Fibroblast of lung (primary cell): Measurements from ENCODE around the gene SYNJ2. TPM values are rescaled to one million over a fixed set of nuclear protein-coding genes. Genes with fewer than 3 reads are reported as not detected.
A peak's percentile ranks its signal among the peaks of the same experiment; 100 is the strongest.

Source experiments
- DNase-seq, 2 donors: peaks; one replicate each; pipeline versions ENCODE4 v3.0.0 to v3.0.0-alpha.2; 2010; ENCODE audit warnings: low read depth in 2 of 2
- H2AFZ ChIP-seq: 2 replicates; pipeline ENCODE4 v1.5.1; 2012; ENCODE audit warnings: low read length, control low read depth, inconsistent platforms
- H3K27ac ChIP-seq: 2 replicates; pipeline ENCODE4 v1.5.1; 2011; ENCODE audit warnings: low read length, control low read depth; ENCODE audit not compliant: insufficient read depth
- H3K27me3 ChIP-seq: 2 replicates; pipeline ENCODE4 v1.5.1; 2011; ENCODE audit warnings: mild to moderate bottlenecking, low read length; ENCODE audit not compliant: control insufficient read depth, insufficient read depth
- H3K36me3 ChIP-seq: 2 replicates; pipeline ENCODE4 v1.5.1; 2011; ENCODE audit warnings: low read length; ENCODE audit not compliant: control insufficient read depth, insufficient read depth
- H3K4me1 ChIP-seq: 2 replicates; pipeline ENCODE4 v1.5.1; 2011; ENCODE audit warnings: low read length; ENCODE audit not compliant: control insufficient read depth, insufficient read depth; ENCODE audit errors: extremely low read depth
- H3K4me2 ChIP-seq: 2 replicates; pipeline ENCODE4 v1.5.1; 2011; ENCODE audit warnings: low read length, control low read depth; ENCODE audit not compliant: insufficient read depth; ENCODE audit errors: extremely low read depth
- H3K4me3 ChIP-seq, 4 experiments: fragments of 200-600 bp in 1 of 4; sonication (generic) in 1 of 4; replicated peaks in 1 of 4; 2 replicates each; pipeline ENCODE4 v1.5.1; 2011 to 2016; ENCODE audit warnings: low read length in 4 of 4, low read depth in 3 of 4, mild to moderate bottlenecking in 3 of 4, control low read depth in 2 of 4, inconsistent platforms in 1 of 4, mixed read lengths in 1 of 4; ENCODE audit not compliant: insufficient read depth in 1 of 4; ENCODE audit errors: control extremely low read depth in 1 of 4
- H3K79me2 ChIP-seq: 2 replicates; pipeline ENCODE4 v1.5.1; 2012; ENCODE audit warnings: mild to moderate bottlenecking, low read length, inconsistent platforms; ENCODE audit not compliant: control insufficient read depth, insufficient read depth
- H3K9ac ChIP-seq: 2 replicates; pipeline ENCODE4 v1.5.1; 2011; ENCODE audit warnings: mild to moderate bottlenecking, low read length, control low read depth; ENCODE audit not compliant: insufficient read depth
- H3K9me3 ChIP-seq: 2 replicates; pipeline ENCODE4 v1.5.1; 2012; ENCODE audit warnings: low read depth, low read length; ENCODE audit not compliant: control insufficient read depth, insufficient read depth
- H4K20me1 ChIP-seq: 2 replicates; pipeline ENCODE4 v1.5.1; 2011; ENCODE audit warnings: low read length; ENCODE audit not compliant: control insufficient read depth, insufficient read depth; ENCODE audit errors: extremely low read depth
- EZH2 ChIP-seq: IDR thresholded peaks from 2 replicates; pipeline ENCODE4 v1.5.1; 2012; ENCODE audit warnings: low read length, control low read depth, mild to moderate bottlenecking; ENCODE audit errors: missing control alignments
- polyA minus RNA-seq: library from RNA; depleted of rRNA, polyadenylated mRNA; stranded (reverse); fragments of >200 nt; gene quantifications from 2 replicates; pipeline ENCODE4 v1.2.3, GENCODE V29; 2011; ENCODE audit warnings: low replicate concordance
- polyA plus RNA-seq, 2 donors: library from polyadenylated mRNA; depleted of rRNA in 1 of 2; stranded (reverse) in 1 of 2; unstranded in 1 of 2; fragments of >200 nt; gene quantifications; 2 replicates each; pipeline ENCODE4 v1.2.1, GENCODE V29; 2011 to 2012; ENCODE audit warnings: missing spikeins in 1 of 2
- total RNA-seq: library from RNA; depleted of rRNA; stranded (reverse); fragments of >200 nt; gene quantifications from 2 replicates; pipeline ENCODE4 v1.2.1, GENCODE V29; 2014
- TF ChIP-seq, protein P1 (sequence below), 2 donors: IDR thresholded peaks in 1 of 2; conservative IDR thresholded peaks in 1 of 2; 1 replicate in 1 of 2; 2 replicates in 1 of 2; pipeline ENCODE4 v1.5.1; 2011 to 2012; ENCODE audit warnings: low read length in 2 of 2, control low read depth in 1 of 2, inconsistent platforms in 1 of 2, low read depth in 1 of 2, mild to moderate bottlenecking in 1 of 2

Gene SYNJ2
- total RNA-seq (43.4 and 57.3 TPM in 2 replicates), polyA plus RNA-seq (23.5 and 41.3 TPM in 2 replicates), polyA minus RNA-seq (51.7 and 102 TPM in 2 replicates)
- polyA plus RNA-seq (2012) = 18.1 and 31.8 TPM in 2 replicates

GRCh38 chr6:157981395-157982101, at the start of gene SYNJ2:
SYNJ2 (plus strand) TSS chr6:157981863; CDS start chr6:157981962, 99 bp downstream.
- Histone ChIP-seq H3K9ac (peak within 1 kb of the TSS; percentile 96), H3K4me1 (peaks cover 13% of the 10 kb centered on the region), H2AFZ (peak within 1 kb of the TSS; percentile 19), H4K20me1 (no peaks in the 10 kb centered on the region), H3K4me3 (peak within 1 kb of the TSS; percentile 90 to 98 (median 92)), H3K36me3 (no peaks in the 10 kb centered on the region), H3K9me3 (no peaks in the 10 kb centered on the region), H3K79me2 (peaks cover 45% of the 10 kb centered on the region), H3K27ac (peak within 1 kb of the TSS; percentile 81), H3K4me2 (peak within 1 kb of the TSS; percentile 87), H3K27me3 (no peaks in the 10 kb centered on the region)
- peak; percentile 63 to 85 for DNase-seq
- TF ChIP-seq, protein P1, sequence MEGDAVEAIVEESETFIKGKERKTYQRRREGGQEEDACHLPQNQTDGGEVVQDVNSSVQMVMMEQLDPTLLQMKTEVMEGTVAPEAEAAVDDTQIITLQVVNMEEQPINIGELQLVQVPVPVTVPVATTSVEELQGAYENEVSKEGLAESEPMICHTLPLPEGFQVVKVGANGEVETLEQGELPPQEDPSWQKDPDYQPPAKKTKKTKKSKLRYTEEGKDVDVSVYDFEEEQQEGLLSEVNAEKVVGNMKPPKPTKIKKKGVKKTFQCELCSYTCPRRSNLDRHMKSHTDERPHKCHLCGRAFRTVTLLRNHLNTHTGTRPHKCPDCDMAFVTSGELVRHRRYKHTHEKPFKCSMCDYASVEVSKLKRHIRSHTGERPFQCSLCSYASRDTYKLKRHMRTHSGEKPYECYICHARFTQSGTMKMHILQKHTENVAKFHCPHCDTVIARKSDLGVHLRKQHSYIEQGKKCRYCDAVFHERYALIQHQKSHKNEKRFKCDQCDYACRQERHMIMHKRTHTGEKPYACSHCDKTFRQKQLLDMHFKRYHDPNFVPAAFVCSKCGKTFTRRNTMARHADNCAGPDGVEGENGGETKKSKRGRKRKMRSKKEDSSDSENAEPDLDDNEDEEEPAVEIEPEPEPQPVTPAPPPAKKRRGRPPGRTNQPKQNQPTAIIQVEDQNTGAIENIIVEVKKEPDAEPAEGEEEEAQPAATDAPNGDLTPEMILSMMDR (conservative IDR thresholded peaks at IDR 0.05 in 1 of 2, IDR thresholded peaks at IDR 0.05 in 1 of 2; ENCODE audit: low read depth in 1 of 2, low read length in 2 of 2) = peak; percentile 30 to 38
- no peak for TF ChIP-seq EZH2

GRCh38 chr6:157935786-157936185, 45.9 kb upstream of the SYNJ2 start:
- peaks cover 16% of the 10 kb centered on the region for H3K36me3 ChIP-seq
- DNase-seq = no peak

DNA sequence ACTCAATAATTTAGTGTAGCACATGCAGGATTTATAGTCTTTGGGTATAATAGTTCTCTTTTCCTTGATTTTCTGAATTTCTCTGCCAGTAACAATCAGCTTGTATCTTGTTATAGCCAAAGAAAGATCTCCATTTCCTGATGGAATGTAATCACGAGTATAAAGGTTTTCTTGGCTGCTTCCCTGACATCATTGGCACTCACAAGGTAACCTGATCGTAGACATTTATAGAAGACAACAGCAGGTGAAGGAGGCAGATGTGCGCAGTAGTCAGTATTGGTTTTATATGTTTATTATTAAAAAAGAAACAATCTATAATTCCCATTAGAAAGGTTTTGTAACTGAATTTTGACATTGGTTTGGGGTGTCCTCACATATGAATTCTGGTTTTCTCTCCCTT, 44.3 kb upstream of the SYNJ2 start:
- no peak overlapping the region for H3K4me3 ChIP-seq
- H3K27ac ChIP-seq = no peak overlapping the region
- no peak overlapping the region for H3K9ac ChIP-seq
- no peaks in the 10 kb centered on the region for H3K79me2 ChIP-seq
- no peak for DNase-seq
- peaks cover 24% of the 10 kb centered on the region for H3K36me3 ChIP-seq
- H4K20me1 ChIP-seq = no peaks in the 10 kb centered on the region
- H3K4me1 ChIP-seq = no peaks in the 10 kb centered on the region
- H3K27me3 ChIP-seq = no peaks in the 10 kb centered on the region
- no peak overlapping the region for H2AFZ ChIP-seq
- TF ChIP-seq, protein P1 (conservative IDR thresholded peaks at IDR 0.05 in 1 of 2, IDR thresholded peaks at IDR 0.05 in 1 of 2; ENCODE audit: low read depth in 1 of 2, low read length in 2 of 2) = no peak
- TF ChIP-seq EZH2 = no peak
- H3K4me2 ChIP-seq = no peak overlapping the region
- H3K9me3 ChIP-seq = no peaks in the 10 kb centered on the region

More at GRCh38 chr6:157935786-157936185, 45.9 kb upstream of the SYNJ2 start:
- Histone ChIP-seq H4K20me1 (no peaks in the 10 kb centered on the region), H2AFZ (no peak overlapping the region), H3K27me3 (no peaks in the 10 kb centered on the region), H3K4me1 (no peaks in the 10 kb centered on the region), H3K9ac (no peak overlapping the region), H3K79me2 (no peaks in the 10 kb centered on the region), H3K27ac (no peak overlapping the region), H3K9me3 (no peaks in the 10 kb centered on the region), H3K4me2 (no peak overlapping the region), H3K4me3 (no peak overlapping the region)
- TF ChIP-seq EZH2 = no peak
- TF ChIP-seq, protein P1 (conservative IDR thresholded peaks at IDR 0.05 in 1 of 2, IDR thresholded peaks at IDR 0.05 in 1 of 2; ENCODE audit: low read depth in 1 of 2, low read length in 2 of 2) = no peak
